ENCODE measurements around the gene TAMALIN. TPM values are rescaled to one million over a fixed set of nuclear protein-coding genes. Genes with fewer than 3 reads are reported as not detected.

Gene TAMALIN
- total RNA-seq, 2 donors from 2014 or later, result 16.5 to 38.6 TPM

DNA sequence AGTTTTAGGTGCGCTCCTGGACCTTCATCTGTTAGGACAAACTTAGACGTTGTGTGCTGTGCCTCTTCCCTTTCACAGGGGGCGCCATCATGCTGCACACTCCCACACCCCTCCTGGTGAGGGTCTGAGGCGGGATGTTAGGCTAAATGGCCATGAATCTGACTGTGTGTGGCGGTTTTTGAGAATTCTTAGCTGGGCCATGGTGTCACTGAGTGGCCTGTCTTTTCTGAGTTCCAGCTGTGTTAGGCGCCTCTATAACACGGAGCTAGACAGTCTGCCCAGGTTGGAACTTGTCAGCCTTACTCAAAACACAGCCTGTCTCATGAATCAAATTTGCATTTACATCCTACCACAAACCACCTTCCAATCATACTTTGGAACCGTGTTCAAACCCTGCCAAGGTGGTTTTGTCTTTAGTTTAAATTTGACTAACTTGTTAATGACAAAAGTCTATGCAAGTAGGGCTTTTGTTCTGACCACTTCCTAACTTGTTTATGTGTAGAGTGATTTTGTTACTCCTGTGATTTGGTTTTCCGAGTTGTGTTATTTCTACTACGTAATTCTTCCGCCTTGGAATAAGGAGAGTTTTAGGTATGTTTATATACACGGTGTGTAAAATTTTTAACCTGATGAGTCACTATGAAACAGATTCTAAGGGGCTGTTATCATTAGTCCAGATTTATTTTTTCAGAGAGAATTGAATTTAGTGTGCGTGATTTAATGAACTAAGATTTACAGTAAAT, 35.7 kb upstream of the TAMALIN start:
- DNase-seq (ENCODE audit: low spot score), result no peak
- Histone ChIP-seq H3K4me1 (replicated peaks) (peaks cover 12% of the 10 kb centered on the region), H3K27ac (no peak overlapping the region), H3K4me3 (no peak overlapping the region), H3K9me3 (no peaks in the 10 kb centered on the region), H3K36me3 (no peaks in the 10 kb centered on the region), H3K27me3 (replicated peaks; ENCODE audit: insufficient read depth) (no peaks in the 10 kb centered on the region)
- 53% methylated on average over 13 of the region's 13 CpGs for WGBS
- no peak for TF ChIP-seq POLR2AphosphoS5 (IDR thresholded peaks at IDR 0.05)
- TF ChIP-seq, protein P1, sequence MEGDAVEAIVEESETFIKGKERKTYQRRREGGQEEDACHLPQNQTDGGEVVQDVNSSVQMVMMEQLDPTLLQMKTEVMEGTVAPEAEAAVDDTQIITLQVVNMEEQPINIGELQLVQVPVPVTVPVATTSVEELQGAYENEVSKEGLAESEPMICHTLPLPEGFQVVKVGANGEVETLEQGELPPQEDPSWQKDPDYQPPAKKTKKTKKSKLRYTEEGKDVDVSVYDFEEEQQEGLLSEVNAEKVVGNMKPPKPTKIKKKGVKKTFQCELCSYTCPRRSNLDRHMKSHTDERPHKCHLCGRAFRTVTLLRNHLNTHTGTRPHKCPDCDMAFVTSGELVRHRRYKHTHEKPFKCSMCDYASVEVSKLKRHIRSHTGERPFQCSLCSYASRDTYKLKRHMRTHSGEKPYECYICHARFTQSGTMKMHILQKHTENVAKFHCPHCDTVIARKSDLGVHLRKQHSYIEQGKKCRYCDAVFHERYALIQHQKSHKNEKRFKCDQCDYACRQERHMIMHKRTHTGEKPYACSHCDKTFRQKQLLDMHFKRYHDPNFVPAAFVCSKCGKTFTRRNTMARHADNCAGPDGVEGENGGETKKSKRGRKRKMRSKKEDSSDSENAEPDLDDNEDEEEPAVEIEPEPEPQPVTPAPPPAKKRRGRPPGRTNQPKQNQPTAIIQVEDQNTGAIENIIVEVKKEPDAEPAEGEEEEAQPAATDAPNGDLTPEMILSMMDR (IDR thresholded peaks at IDR 0.05), result peak in 1 of 4 experiments; percentile 44
- intact Hi-C loops (cut with DNase I), result no loop called here

DNA sequence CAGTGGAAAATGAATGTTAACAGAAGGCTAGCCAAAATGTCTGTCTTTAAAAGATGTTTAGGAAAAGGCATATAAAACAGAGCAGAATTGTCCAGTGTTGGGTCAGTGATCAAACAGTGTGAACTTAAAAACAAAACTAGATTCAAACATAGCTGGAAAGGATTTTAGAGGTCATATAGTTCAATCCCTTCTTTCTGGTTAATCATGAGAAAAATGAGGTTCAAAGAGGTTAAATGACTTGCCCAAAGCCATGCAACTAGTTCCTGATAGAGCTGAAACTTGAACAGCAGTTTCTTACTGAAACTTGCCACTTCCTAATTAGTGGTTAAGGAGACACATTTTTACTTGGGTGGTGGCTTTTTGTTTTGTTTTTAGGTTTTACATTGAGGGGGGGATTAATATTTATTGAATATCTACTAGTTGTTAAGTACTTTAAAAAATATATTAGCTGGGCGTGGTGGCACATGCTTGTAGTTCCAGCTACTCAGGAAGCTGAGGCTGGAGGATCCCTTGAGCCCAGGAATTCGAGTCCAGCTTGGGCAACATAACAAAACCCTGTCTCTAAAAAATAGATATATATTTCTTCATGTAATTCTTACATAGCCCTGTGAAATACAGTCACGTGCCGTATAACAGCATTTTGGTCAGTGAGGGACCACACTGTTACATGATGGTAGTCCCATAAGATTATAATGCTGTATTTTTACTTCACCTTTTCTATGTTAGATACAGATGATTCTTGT, 34.9 kb upstream of the TAMALIN start:
- WGBS, result 75% methylated on average over 4 of the region's 4 CpGs
- no peaks in the 10 kb centered on the region for H3K9me3 ChIP-seq
- H3K36me3 ChIP-seq, result no peaks in the 10 kb centered on the region
- intact Hi-C loops (cut with DNase I), result no loop called here
- H3K4me1 ChIP-seq (replicated peaks), result peaks cover 12% of the 10 kb centered on the region
- TF ChIP-seq, protein P1 (IDR thresholded peaks at IDR 0.05), result no peak
- no peak for TF ChIP-seq POLR2AphosphoS5 (IDR thresholded peaks at IDR 0.05)
- TF ChIP-seq POLR2A (IDR thresholded peaks at IDR 0.05), result no peak
- H3K27ac ChIP-seq, result no peak overlapping the region
- H3K4me3 ChIP-seq, result no peak overlapping the region
- no peak for DNase-seq (ENCODE audit: low spot score)
- no peaks in the 10 kb centered on the region for H3K27me3 ChIP-seq (replicated peaks; ENCODE audit: insufficient read depth)

DNA sequence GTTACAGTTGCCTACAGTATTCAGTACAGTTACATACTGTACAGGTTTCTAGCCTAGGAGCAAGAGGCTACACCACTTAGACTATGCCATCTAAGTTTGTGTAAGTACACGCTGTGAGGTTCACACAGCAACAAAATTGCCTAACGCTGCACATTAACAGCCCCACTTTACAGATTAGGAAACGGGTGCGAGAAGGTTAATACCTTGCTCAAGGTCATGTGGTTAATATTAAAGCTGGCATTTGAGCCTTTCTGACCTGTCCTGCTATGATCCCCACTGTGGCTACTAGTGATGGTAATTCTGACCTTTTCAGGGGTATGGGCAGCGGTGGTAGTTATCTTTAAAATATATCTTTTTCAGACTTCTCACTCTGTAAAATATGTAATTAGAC, 34.3 kb upstream of the TAMALIN start:
- Histone ChIP-seq H3K36me3 (no peaks in the 10 kb centered on the region), H3K4me1 (replicated peaks) (peaks cover 12% of the 10 kb centered on the region), H3K4me3 (no peak overlapping the region), H3K27ac (no peak overlapping the region), H3K9me3 (no peaks in the 10 kb centered on the region), H3K27me3 (replicated peaks; ENCODE audit: insufficient read depth) (no peaks in the 10 kb centered on the region)
- WGBS, result 83% methylated on average over 5 of the region's 5 CpGs
- intact Hi-C loops (cut with DNase I), result no loop called here
- DNase-seq (ENCODE audit: low spot score), result no peak
- TF ChIP-seq, protein P1 (IDR thresholded peaks at IDR 0.05), result no peak
- no peak for TF ChIP-seq POLR2A (IDR thresholded peaks at IDR 0.05)
- TF ChIP-seq POLR2AphosphoS5 (IDR thresholded peaks at IDR 0.05), result no peak

DNA sequence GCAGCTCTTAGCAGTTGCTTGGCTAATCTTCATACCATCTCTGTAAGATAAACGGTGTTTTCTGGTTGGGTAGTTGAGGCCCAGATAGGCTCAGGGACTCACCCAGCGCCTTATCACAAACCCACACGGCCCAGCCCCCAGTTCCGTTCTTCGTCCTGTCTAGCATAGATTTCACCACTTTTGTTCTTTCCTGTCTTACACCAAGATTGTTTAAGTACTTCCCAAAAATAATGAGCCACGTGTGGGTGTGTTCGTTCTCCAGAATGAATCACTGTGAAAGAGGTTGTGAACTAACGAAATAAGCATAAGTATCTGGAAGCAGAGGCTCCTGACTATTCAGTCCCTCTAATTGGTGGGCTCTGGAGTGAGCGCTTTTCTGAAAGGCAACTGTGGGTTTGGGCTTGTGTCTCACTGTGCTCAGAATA, 33.9 kb upstream of the TAMALIN start:
- 50% methylated on average over 9 of the region's 9 CpGs for WGBS
- H3K27me3 ChIP-seq (replicated peaks; ENCODE audit: insufficient read depth), result no peaks in the 10 kb centered on the region
- H3K27ac ChIP-seq, result no peak overlapping the region
- TF ChIP-seq POLR2AphosphoS5 (IDR thresholded peaks at IDR 0.05) (no peak), POLR2A (IDR thresholded peaks at IDR 0.05) (no peak)
- TF ChIP-seq, protein P1 (IDR thresholded peaks at IDR 0.05), result no peak
- DNase-seq (ENCODE audit: low spot score), result no peak
- H3K36me3 ChIP-seq, result no peaks in the 10 kb centered on the region
- intact Hi-C loops (cut with DNase I), result no loop called here
- H3K9me3 ChIP-seq, result no peaks in the 10 kb centered on the region
- H3K4me1 ChIP-seq (replicated peaks), result peaks cover 12% of the 10 kb centered on the region
- H3K4me3 ChIP-seq, result no peak overlapping the region

Data from prostate gland (tissue), 2 donors.